HG03575 (cell line): Measurements from ENCODE around the gene PPIE.
"Not testable (repeated sequence)": the region's sequence is repeated elsewhere in the genome, so short reads cannot be mapped to it uniquely, and the experiment has no call there.

Experiments used
- ATAC-seq: cut with Tn5 transposase; IDR thresholded peaks from one replicate; pipeline ENCODE4 v1.9.1; 2021; ENCODE audit not compliant: unreplicated experiment, insufficient number of reproducible peaks, low FRiP score; ENCODE audit errors: extremely low read depth

PPIE gene

DNA sequence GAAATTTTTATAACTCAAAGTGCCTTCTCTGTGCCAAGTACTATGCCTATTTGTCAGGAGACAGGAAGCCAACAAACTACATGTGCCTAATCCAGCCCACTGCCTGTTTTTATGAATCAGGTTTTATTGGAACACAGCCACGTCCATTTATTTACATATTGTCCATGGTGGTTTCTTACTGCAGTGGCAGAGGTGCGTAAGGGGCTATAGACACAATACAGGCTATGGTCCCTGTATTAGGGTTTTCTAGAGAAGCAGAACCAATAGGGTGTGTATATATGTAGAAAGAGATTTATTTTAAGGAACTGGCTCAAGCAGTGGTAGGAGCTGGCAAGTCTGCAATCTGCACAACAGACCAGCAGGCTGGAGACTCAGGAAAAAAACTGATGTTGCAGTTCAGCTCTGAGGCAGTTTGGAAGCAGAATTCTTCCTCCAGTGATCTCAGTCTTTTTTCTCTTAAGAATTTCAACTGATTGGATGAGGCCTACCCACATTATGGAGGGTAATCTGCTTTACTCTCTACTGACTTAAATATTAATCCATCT is 15.4 kb downstream of the PPIE start:
- ATAC-seq = no peak

DNA sequence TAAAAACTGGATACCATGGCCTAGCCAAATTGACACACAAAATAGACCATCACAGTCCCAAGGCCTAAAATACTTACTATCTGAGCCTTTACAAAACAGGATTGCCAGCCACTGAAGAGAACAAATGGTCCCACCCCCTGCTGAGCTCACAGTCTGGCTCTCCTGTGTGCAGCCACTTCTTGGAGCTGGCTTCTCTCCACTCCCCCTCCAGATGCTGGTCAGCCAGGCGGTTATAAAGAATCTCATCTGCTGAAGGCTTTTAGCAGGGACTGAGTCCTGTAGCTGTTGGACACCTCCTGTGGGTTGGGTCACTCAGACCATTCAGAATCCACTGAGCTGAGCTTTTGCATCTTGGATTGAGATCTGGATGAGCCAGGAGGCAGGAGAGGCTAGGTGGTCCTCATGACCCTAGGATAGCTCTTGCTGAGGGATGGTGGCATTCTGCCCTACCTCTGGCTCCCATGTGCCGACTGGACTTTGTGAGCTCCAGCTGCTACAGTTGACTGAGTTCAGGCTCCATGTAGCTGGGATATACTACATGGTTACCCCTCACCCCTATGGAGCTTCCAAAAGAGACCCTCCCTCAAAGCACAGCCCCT is 16.3 kb downstream of the PPIE start:
- ATAC-seq = no peak

DNA sequence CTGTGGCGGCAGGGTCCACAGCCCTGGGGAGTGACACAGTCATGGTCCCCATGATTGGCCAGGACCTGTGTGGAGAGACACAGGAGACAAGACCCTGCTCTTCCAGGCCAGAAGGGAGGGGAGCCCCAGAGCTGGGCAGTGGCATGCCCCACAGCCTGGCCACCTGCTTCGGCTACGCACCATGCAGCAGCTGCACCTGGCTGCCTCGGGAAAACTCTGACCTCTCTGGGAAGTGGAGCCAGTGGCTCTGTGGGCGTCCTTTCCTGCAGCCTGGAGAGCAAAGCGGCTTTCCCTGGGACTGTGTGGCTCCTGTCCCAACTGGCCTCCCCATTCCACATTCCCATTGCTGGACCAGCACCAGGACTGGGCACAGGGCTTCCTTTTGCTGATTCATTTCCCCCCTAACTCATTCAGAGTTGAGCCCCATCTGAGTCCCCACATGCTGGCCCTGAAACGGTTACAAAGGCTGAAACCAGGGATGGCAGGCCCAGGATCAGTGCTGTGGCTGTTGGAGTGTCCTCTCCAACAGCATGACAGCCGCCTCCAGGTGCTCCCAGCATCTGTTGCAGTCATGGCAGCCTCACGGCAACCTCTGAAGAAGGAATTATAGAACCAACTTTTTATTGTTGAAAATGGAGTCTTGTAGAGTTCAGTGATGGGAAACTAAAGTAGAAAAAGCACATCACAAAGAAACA is 17.4 kb downstream of the PPIE start:
- ATAC-seq = no peak

DNA sequence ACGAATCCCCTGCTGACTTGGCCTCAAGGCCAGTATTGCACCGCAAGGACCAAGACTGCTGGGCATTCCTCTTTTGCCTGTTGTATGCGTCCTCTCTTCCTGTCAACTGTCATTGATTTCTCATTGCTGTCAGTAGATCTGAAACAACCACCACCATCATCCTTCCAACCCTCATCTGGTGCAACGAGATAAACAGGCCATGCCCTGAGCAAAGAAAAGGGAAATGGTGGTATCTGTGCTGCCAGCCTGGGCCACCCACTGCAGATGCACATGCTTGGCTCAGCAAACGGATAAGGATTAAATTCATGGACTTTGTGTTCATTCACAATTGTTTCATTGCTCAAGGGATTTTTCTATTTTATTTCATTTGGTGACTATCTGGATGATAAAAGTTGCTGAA is 18.8 kb downstream of the PPIE start:
- no peak for ATAC-seq

DNA sequence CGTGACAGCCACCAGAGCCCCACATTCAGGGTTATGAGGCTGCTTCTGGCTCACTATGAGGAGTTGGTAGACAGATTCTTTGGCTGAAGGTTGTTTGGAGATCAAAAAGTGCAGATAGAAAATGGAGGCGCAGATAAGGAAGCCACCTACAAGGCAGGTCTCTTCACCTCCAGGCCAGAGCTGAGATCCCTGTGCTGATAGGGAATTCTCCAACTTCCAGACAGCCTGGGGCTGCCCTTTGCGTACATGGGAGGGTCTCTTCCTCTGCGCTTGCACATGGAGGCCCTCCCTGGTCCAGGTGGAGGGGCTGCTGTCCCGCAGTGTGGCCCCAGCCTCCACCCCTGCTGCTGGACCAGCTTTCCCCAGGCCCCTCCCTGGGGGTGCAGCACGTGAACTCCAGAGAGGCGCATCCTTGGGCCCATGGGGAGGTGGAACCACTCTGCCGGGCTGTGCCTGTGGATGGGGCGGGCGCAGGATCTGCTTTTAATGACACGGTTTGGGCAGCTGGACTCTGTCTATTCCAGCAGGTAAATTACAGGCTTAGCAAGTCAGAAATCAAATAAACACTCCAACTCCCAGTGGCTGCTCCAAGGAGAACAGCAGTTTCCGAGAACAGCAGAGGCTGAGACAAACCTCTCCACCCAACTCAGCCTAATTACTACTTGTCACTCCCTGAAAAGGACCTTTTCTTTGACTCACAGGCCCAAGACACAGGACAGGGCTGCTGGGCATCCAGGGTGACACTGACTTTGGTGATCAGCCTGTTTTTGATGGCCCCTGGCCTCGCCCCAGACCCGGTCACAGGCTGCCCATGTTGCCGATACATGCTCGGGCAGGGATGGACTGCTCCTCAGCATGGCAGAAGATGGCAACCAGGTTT is 20.1 kb downstream of the PPIE start:
- ATAC-seq = no peak

DNA sequence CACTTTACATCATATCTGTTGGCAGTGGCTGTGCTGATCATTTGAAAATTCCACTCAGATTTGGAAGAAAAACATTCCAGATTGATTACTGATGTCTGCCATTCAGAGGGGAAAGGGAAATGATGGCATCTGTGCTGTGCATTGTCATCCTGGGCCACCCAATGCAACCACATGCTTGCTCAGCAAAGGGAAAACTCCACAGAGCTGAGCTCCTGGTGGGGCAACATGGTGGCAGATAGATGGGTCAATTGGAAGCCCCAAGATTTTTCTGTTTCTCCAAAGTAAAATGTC is 20.7 kb downstream of the PPIE start:
- ATAC-seq = no peak

DNA sequence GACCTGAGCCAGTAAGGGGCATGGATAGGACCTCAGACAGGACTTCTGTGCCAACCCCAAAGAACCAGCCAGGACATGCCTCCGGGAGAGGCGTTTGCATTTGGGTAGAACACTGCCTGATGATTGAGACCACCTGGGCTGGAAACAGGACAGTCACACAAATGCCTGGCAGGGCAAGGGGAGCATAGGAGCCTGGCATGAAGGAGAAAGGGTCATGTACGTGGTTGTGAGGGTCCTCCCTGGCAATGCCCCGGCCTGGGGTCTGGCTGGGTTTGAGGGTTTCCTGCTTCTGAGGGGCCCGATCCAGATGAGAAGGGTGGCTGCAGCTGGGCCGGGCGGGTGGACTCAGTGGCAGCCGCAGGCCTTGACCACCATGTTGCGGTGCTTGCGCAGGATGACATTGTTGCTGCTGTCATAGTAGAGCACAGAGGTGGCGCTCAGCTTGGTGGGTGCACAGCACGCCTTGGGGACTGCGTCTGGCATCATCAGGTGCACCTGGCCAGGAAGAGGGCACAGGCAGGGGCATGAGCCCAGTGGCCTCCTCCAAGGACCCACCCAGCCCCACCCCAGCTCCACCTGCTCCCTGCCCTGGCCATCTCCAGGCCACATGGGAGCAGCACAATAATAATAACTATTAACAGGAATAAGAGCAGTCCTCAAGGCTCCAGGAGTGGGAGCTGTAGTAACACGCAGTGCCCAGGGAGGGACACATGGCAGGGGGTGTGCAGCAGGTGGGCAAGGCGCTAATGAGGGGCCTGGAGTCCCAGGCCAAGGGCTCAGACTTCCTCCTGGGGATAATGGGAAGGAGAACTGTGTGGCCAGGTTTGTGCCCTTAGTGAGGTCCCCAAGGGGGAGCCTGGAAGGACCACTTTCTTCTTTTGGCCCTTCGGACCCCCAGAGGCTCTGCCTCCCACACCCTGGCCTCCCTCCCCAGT is 21.7 kb downstream of the PPIE start:
- ATAC-seq = no peak

DNA sequence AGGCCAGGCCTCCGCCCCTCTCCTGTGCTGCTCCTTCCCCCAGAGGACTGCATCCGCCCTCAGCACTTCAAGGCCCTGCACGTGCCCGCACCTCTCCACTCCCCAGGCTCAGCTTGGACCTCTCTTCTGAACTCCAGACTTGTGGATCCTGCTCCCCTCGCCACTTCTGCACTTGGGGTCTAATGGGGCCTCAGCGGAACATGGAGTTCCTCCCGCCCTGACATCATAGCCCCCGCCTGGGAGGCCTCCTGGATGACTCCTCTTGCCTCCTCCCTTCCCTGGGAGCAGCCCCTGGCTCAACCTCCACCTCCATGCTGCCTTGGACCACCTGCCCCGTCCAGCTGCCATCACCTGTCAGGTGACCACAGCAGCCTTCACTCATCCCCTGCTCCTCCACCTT is 22.3 kb downstream of the PPIE start:
- no peak for ATAC-seq

DNA sequence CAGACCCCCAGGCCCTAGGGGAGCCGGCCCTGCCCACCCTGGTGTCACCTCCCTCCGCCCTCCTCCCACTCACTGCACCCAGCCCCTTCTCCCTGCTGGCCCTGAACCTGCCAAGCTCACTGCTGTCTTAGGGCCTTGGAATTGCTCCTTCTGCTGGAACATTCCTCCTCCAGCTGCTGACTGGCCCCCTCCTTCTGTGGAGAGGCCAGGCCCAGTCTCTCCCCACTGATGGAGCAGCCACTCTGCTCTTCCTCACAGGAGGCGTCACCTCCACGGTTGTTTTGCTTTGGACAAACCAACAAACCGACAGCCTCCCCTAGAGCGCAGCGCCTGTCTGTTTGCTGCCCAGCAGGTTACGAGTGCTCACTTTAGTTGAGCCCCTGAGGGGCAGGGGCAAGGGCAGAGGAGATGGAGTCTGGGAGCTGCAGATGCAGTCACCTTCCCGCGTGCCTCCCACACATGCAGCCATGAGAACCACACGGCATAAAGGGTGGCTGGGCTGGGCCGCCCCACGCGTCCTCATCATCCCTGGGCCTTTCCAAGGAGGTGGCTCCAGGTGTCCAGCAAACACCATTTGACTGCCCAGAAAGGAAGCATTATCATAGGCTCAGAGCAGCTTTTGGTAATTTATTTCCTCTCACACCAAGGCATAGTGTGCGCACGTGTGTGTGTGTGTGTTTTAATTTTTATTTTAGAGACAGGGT is 23.0 kb downstream of the PPIE start:
- ATAC-seq = no peak

DNA sequence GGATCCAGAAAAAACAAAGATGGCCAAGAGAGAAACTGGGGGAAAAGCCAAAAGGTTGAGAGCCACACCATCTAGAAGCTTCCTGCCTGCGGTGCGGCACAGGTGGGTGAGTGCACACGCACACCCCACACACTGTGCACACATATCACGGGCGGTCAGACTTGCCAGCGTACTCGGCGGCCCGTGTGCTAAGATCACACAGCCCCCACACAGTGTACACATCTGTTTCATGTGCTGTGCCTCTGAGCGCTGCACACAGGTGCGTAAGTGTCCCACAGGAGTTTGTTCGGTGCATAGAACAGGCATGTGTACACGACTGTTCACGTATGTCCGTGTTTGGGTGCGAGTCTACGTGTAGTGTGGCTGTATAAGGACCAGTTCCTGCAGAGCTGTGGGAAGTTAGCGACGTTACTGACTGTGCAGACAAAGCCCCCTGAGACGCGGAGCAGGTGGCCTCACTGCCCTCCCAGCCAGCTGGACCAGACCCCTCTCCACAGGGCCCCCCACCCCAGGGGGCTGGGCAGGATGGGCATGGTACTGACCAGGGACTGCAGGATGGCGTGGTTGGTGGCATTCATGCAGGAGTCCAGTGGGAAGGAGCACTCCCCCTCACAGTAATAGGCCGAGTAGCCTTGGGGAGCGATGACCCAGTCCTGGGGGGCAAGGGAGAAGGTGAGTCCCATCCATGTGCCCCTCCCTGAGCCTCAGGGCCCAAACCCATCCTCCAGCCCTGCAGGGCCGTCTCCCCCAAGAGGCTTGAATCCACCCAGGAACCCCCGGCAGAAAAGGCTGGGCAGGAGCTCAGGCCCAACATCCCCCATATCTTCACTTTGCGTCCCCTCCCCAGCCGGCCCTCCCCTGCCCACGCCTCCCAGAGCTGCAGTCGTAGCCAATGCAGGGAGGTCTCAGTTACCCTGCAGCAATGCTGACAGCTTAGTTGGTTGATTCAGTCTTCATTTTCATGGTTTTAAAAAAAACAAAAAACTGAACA is 24.2 kb downstream of the PPIE start:
- no peak for ATAC-seq

DNA sequence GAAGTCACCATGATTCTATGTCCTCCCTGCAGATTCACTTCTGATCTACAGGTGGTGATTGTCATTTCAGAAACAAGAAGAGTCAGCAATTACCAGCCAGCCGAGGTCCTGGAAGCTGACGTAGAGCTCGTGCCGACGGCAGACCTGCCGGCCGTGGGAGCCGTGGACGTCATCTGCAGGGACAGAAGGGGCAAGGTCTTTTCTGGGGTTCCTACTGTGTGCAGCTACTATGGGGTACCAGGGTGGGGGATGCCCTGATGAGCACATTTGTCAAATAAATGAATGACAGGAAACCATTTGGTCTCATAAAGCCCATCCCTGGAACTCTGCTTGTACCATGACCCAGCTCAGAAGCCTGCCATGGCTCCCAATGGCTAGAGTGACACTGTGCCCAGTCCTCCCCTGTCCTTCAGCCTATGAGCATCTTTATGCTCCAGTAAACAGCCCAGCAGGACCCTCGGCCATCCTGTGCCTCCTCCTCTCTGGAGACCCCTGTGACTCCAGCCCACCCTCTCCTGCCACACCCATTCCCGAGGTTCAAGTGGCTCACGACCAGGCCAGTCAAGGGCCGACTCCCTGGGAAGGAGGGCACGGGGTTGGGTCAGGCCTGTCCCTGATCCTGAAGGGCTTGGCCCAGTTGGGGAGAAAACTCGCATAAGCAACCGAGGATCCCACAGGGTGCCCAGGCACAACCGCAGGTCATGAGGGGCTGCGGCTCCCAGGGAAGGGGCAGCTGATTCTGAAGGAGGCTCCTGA is 25.1 kb downstream of the PPIE start:
- ATAC-seq = not testable (repeated sequence)

DNA sequence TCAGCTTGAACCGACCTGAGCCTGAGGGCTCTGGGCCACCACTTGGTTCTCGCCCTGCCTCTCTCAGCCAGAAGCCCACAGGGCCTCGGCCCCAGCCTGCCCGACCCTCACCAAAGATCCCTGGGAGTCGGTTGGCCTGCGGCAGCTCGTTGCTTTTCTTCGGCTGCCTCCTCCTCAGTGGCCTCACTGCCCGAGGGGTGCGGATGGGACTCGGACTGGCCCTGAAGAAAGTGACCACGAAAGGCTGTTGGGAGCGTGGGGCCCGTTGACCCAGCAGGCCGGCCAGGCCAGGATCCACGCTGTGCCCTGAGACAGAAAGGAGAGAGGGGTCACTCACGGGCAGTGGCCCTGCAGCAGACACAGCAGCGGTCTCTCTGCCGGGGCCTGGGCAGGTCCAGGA is 25.8 kb downstream of the PPIE start:
- ATAC-seq = not testable (repeated sequence)

DNA sequence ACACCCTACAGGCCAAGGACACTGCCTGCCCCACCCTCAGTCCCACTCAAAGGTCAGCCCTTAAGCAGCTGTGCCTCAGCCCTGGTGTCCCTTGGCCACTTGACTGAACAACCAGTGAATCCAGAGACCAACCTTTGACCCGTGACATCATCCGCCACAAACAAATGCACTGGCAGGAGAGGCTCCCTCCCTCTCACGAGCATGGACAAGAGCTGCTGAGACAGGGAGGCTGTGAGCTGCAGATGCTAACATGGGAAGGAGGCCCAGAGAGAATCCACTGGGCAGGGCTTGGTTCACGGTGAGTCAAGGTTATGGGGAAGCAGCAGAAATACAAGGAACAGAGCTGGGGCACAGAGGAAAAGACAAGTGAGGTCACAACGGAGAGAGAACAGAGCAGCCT is 27.8 kb downstream of the PPIE start:
- ATAC-seq = not testable (repeated sequence)

DNA sequence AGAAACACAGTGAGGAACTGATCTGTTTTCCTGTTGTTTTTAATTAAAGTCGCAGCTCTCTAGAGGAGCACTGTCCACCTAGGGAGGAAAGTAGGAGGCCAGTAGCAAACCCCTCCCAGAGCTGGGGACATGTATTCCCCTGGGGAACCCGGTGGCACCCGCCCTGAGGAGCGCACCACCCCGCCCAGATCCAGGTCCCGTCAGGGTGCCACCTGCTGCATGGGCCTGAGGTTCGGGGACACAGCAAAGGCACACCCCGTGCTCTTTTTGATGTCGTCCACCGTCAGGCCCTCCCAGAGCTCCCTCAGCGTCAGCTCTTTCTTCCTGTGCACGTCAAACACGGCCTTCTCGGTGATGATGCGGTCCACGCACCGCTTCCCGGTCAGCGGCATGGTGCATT is 30.8 kb downstream of the PPIE start:
- not testable (repeated sequence) for ATAC-seq

DNA sequence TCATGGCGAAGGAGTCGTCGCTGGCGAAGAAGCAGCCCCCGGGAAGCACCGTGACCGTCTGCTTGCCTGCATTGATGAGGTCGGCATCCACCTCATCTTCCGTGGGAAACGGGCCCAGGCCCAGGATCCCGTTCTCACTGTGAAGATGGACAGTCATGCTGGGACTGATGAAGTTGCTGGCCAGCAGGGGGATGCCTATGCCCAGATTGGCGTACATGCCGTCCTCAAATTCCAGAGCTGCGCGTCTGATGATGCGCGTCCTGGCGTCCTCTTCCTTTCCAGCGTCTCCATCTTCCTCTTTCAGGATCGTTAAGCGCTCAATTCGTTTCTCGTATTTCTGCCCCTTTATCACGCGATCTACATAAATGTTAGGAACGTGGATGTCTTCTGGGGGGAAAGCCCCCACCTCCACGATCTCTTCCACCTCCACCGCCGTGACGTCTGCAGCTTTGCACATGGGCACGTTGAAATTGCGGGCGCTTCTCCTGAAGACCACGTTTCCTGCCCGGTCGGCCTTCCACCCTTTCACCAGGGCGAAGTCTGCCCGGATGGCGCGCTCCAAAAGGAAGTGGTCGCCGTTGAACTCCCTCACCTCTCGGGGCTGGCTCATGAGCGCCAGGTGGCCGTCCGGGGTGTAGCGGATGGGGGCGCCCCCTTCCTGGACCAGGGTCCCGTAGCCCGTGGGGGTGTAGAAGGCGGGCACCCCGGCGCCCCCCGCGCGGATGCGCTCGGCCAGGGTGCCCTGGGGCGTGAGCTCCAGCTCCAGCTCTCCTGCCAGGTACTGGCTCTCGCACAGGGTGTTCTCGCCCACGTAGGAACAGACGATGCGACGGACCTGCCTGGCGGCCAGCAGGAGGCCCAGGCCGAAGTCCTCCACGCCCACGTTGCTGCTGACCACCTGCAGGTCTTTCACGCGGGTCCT is 31.7 kb downstream of the PPIE start:
- not testable (repeated sequence) for ATAC-seq
